ENCODE measurements around the gene CCNY. TPM values are rescaled to one million over a fixed set of nuclear protein-coding genes. Genes with fewer than 3 reads are reported as not detected.
"Not testable (repeated sequence)": the region's sequence is repeated elsewhere in the genome, so short reads cannot be mapped to it uniquely, and the experiment has no call there.

The CCNY gene
- total RNA-seq, 1 experiment from 2014 or later: 42.1 TPM

GRCh38 chr10:35413985-35414861 is 77.9 kb downstream of the CCNY start:
- in situ Hi-C loops (cut with HindIII; ENCODE audit: low pct_unique_long_range_greater_than_20kb, low sequenced_read_pairs): no loop called here
- DNase-seq (ENCODE audit: low read depth): no peak

DNA sequence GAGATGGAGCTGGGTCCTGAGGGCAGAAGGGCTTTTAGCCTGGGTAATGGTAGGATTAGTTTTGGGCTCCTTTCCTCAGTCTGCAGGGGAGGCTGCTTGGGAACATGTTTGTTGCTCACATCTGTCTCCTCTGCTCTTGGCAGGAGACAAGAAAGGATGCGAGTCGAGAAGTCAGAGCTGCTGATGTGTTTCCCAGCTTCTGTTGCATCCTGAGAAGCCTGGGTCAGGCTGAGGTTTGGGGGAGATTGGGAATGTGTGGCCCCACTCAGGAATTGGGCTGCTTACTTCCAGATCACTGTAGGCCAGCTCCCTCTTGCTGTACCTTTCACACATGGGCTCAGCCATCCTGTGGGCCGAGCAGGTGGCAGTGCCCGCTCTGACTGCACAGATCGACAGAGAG is 79.2 kb downstream of the CCNY start:
- in situ Hi-C loops (cut with HindIII; ENCODE audit: low pct_unique_long_range_greater_than_20kb, low sequenced_read_pairs): no loop called here
- DNase-seq (ENCODE audit: low read depth): no peak

GRCh38 chr10:35416619-35417312 is 80.5 kb downstream of the CCNY start:
- no peak for DNase-seq (ENCODE audit: low read depth)
- in situ Hi-C loops (cut with HindIII; ENCODE audit: low pct_unique_long_range_greater_than_20kb, low sequenced_read_pairs): no loop called here

- in situ Hi-C loops (cut with HindIII; ENCODE audit: low pct_unique_long_range_greater_than_20kb, low sequenced_read_pairs): no loop called here
- no peak for DNase-seq (ENCODE audit: low read depth)
Observed at GRCh38 chr10:35417313-35417625, 81.0 kb downstream of the CCNY start.

- DNase-seq (ENCODE audit: low read depth): no peak
- in situ Hi-C loops (cut with HindIII; ENCODE audit: low pct_unique_long_range_greater_than_20kb, low sequenced_read_pairs): no loop called here
Observed at GRCh38 chr10:35417795-35418194, 81.5 kb downstream of the CCNY start.

- in situ Hi-C loops (cut with HindIII; ENCODE audit: low pct_unique_long_range_greater_than_20kb, low sequenced_read_pairs); DNase-seq (ENCODE audit: low read depth): not testable (repeated sequence)
Observed at GRCh38 chr10:35418580-35418979, 82.3 kb downstream of the CCNY start.

DNA sequence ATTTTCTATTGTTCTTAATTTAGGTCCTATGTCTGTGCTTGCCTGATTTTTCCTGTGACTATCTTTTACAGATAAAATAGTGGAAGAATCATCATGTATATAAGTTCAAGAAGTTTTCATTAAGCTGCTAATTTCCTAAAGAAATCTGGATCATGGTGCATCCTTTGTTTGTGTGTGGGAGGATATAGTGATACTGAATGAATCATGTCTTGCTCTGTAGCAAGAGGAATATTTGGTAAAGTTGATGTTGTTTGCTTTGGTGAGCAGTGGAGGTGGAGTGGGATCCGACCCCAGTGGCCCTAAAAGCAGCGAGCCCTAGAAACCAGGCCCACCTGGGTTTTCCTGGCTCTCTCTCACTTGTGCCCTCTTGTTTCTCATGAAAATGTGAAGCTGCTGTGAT is 83.7 kb downstream of the CCNY start:
- in situ Hi-C loops (cut with HindIII; ENCODE audit: low pct_unique_long_range_greater_than_20kb, low sequenced_read_pairs): no loop called here
- no peak for DNase-seq (ENCODE audit: low read depth)

GRCh38 chr10:35420827-35421552 is 84.7 kb downstream of the CCNY start:
- in situ Hi-C loops (cut with HindIII; ENCODE audit: low pct_unique_long_range_greater_than_20kb, low sequenced_read_pairs): no loop called here
- no peak for DNase-seq (ENCODE audit: low read depth)

GRCh38 chr10:35421553-35422178 is 85.4 kb downstream of the CCNY start:
- DNase-seq (ENCODE audit: low read depth): peak; percentile 84
- in situ Hi-C loops (cut with HindIII; ENCODE audit: low pct_unique_long_range_greater_than_20kb, low sequenced_read_pairs): no loop called here

DNA sequence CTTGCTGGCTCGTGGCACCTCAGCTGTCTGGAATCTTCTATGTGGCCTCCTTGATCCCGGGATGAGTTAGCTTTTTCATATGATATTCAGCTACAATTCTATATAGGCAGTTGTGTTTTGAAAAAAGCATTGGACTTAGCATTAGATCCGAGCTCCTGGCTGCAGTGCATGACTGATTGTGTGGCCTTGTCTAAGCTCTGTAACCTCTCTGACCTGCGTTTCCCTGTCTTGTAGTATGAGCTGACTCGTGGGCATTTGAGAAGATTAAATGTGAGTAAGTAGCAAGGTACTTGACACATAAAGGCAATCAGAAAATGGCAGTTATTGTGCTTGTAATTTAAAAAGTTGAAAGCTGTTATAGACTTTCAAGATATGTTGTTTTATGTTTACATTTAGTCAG is 85.9 kb downstream of the CCNY start:
- DNase-seq (ENCODE audit: low read depth): peak; percentile 54

GRCh38 chr10:35423505-35424306 is 87.4 kb downstream of the CCNY start:
- no peak for DNase-seq (ENCODE audit: low read depth)
- in situ Hi-C loops (cut with HindIII; ENCODE audit: low pct_unique_long_range_greater_than_20kb, low sequenced_read_pairs): no loop called here

More for the DNA sequence above, 85.9 kb downstream of the CCNY start:
- in situ Hi-C loops (cut with HindIII; ENCODE audit: low pct_unique_long_range_greater_than_20kb, low sequenced_read_pairs): no loop called here

GRCh38 chr10:35424680-35425285 is 88.5 kb downstream of the CCNY start:
- in situ Hi-C loops (cut with HindIII; ENCODE audit: low pct_unique_long_range_greater_than_20kb, low sequenced_read_pairs): no loop called here
- DNase-seq (ENCODE audit: low read depth): no peak

DNA sequence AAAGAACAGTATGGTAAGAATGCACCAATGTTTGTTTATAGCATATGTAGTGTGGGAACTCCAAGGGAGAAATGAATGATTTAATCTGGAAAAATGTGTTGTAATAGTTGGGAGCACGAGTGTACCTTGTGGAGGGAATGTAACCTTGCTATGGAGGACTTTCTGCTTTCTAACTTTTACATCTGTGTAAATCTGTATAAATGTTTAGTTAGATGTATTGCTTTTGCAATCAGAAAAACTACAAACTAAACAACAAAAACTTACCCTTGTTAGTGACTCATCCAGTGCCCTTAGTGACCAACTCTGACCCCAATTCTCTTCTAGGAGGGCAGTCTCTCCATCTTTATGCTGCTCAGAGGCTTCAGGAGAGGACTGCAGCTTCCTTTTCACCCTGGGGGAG is 89.3 kb downstream of the CCNY start:
- DNase-seq (ENCODE audit: low read depth): no peak
- in situ Hi-C loops (cut with HindIII; ENCODE audit: low pct_unique_long_range_greater_than_20kb, low sequenced_read_pairs): no loop called here

GRCh38 chr10:35426657-35427056 is 90.3 kb downstream of the CCNY start:
- DNase-seq (ENCODE audit: low read depth): no peak
- in situ Hi-C loops (cut with HindIII; ENCODE audit: low pct_unique_long_range_greater_than_20kb, low sequenced_read_pairs): no loop called here

DNA sequence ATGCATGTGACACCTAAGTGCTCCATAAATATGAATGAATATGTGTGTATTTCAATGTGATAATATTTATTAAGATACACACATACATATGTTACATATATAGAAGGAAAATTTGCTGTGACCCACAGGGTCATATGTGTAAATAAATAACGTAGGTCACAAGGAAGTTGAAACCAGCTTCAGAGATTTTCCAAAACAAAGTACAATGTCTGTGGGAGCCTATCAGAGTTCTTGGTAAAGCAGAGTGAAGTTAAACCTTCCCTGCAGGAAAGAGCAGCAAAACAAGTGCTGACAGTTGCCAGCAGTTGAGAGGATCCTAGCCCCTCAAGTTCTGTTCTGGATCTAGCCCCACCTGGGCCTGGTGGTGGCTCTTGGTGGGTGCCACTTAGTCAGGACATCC is 91.2 kb downstream of the CCNY start:
- in situ Hi-C loops (cut with HindIII; ENCODE audit: low pct_unique_long_range_greater_than_20kb, low sequenced_read_pairs): no loop called here
- DNase-seq (ENCODE audit: low read depth): no peak

DNA sequence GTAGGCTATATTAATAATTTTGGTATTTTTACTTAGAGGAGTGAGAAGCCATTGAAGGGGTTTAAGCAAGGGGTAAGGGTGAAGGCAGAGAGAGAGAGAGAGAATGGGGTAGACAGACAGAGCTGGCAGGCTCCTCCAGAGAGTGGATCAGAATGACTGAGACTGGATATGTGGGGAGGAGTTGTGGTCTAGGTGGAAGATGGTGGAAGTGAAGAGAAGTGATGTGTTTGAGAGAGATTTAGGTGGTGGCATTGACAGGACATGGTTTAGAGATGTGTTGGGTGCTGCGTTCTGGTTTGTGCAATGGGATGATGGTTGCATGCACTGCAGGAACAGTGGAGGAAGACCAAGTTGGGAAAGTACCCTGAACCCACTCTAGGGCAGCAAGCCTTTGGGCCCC is 92.2 kb downstream of the CCNY start:
- in situ Hi-C loops (cut with HindIII; ENCODE audit: low pct_unique_long_range_greater_than_20kb, low sequenced_read_pairs): no loop called here
- DNase-seq (ENCODE audit: low read depth): no peak

GRCh38 chr10:35432781-35433338 is 96.6 kb downstream of the CCNY start:
- DNase-seq (ENCODE audit: low read depth): no peak
- in situ Hi-C loops (cut with HindIII; ENCODE audit: low pct_unique_long_range_greater_than_20kb, low sequenced_read_pairs): no loop called here
